GM21723 (cell line): ENCODE data around the gene C4orf33.
"Not testable (repeated sequence)": the region's sequence is repeated elsewhere in the genome, so short reads cannot be mapped to it uniquely, and the experiment has no call there.

Experiments used
- ATAC-seq: cut with Tn5 transposase; IDR thresholded peaks from one replicate; pipeline ENCODE4 v1.9.1; 2021; ENCODE audit warnings: mild to moderate bottlenecking, moderate library complexity; ENCODE audit not compliant: unreplicated experiment

C4orf33 gene

GRCh38 chr4:129095811-129096454 is at the start of gene C4orf33:
Gene C4orf33, plus strand, starts transcription at chr4:129096152. Its CDS starts 6,459 bp downstream, at chr4:129102611.
- ATAC-seq = peak; percentile 50

- ATAC-seq = no peak
Observed at GRCh38 chr4:129059028-129059427, 36.9 kb upstream of the C4orf33 start.

GRCh38 chr4:129062580-129062979 is 33.4 kb upstream of the C4orf33 start:
- ATAC-seq = no peak

- no peak for ATAC-seq
Observed at GRCh38 chr4:129063640-129064039, 32.3 kb upstream of the C4orf33 start.

GRCh38 chr4:129064717-129065116 is 31.2 kb upstream of the C4orf33 start:
- ATAC-seq = no peak

GRCh38 chr4:129069537-129069936 is 26.4 kb upstream of the C4orf33 start:
- not testable (repeated sequence) for ATAC-seq

GRCh38 chr4:129077326-129077725 is 18.6 kb upstream of the C4orf33 start:
- ATAC-seq = no peak

GRCh38 chr4:129080129-129080528 is 15.8 kb upstream of the C4orf33 start:
- ATAC-seq = no peak

- no peak for ATAC-seq
Observed at GRCh38 chr4:129082302-129082701, 13.7 kb upstream of the C4orf33 start.

GRCh38 chr4:129085472-129085871 is 10.5 kb upstream of the C4orf33 start:
- no peak for ATAC-seq

- no peak for ATAC-seq
Observed at GRCh38 chr4:129087516-129087915, 8.4 kb upstream of the C4orf33 start.

- ATAC-seq = no peak
Observed at GRCh38 chr4:129092631-129093190, 3.2 kb upstream of the C4orf33 start.

- peak; percentile 92 for ATAC-seq
Observed at GRCh38 chr4:129093191-129093920, 2.6 kb upstream of the C4orf33 start, which contains the start of gene SCLT1. Gene SCLT1, minus strand, starts transcription at chr4:129093539. Its CDS starts 436 bp downstream, at chr4:129093103.

GRCh38 chr4:129094347-129094746 is 1.6 kb upstream of the C4orf33 start:
- ATAC-seq = no peak

- no peak for ATAC-seq
Observed at GRCh38 chr4:129098531-129099001, 2.6 kb downstream of the C4orf33 start.

GRCh38 chr4:129109965-129110824 is 14.2 kb downstream of the C4orf33 start:
- ATAC-seq = no peak

GRCh38 chr4:129110931-129111330 is 15.0 kb downstream of the C4orf33 start:
- no peak for ATAC-seq

- no peak for ATAC-seq
Observed at GRCh38 chr4:129111919-129112318, 16.0 kb downstream of the C4orf33 start.

GRCh38 chr4:129113434-129113833 is 17.5 kb downstream of the C4orf33 start:
- ATAC-seq = no peak

GRCh38 chr4:129113919-129114318 is 18.0 kb downstream of the C4orf33 start:
- no peak for ATAC-seq

GRCh38 chr4:129117705-129118104 is 21.8 kb downstream of the C4orf33 start:
- ATAC-seq = no peak
